HepG2 (cell line): Measurements from ENCODE around the gene NPBWR2. TPM values are rescaled to one million over a fixed set of nuclear protein-coding genes. Genes with fewer than 3 reads are reported as not detected.

Experiments
- ATAC-seq: fragments of 200-7000 bp; cut with Tn5 transposase; 3 replicates; pipeline ENCODE4 v1.9.1; 2020; ENCODE audit warnings: mild to moderate bottlenecking, moderate library complexity
- BruUV-seq: library from RNA; stranded (reverse); fragments of 400-500 nt; replicated peaks from 2 replicates; lab custom pipeline; 2021; lab: Mats Ljungman, UMichigan
- CTCF ChIA-PET: fragments of 300-600 bp; formaldehyde crosslinking; extraction: SDS; loops from one replicate; lab custom pipeline; 2021; ENCODE audit warnings: low total read pairs, inconsistent platforms, low intra/inter-chr PET ratio; lab: Yijun Ruan, JAX
- POLR2A ChIA-PET: fragments of 350-600 bp; sonication (Branson Sonifier 250); formaldehyde crosslinking; loops from one replicate; lab custom pipeline; 2020; ENCODE audit warnings: antibody characterized with exemption, inconsistent platforms; lab: Yijun Ruan, JAX
- DNase-seq: peaks from one replicate; pipeline ENCODE4 v3.0.0-alpha.2; 2015; ENCODE audit warnings: low spot score
- FAIRE-seq: peaks from 3 replicates; lab custom pipeline; 2011; peaks lifted over from hg19 to GRCh38; lab: Jason Lieb, UNC
- H2AFZ ChIP-seq: one replicate; pipeline ENCODE4 v1.6.1; 2011; ENCODE audit warnings: low read length, inconsistent platforms
- H3K27ac ChIP-seq: fragments of 300-600 bp; 3 replicates; pipeline ENCODE4 v1.8.0; 2011; ENCODE audit warnings: mixed run types, mild to moderate bottlenecking, mixed read lengths, low read length, inconsistent platforms; ENCODE audit not compliant: insufficient read depth; ENCODE audit errors: extremely low read length
- H3K27me3 ChIP-seq, 2 experiments: fragments of 200-600 bp in 1 of 2; 2 replicates in 1 of 2; 3 replicates in 1 of 2; pipeline versions ENCODE4 v1.6.0 to v1.8.0; 2011; ENCODE audit warnings: low read length in 2 of 2, mild to moderate bottlenecking in 2 of 2, moderate library complexity in 2 of 2, inconsistent platforms in 1 of 2; ENCODE audit not compliant: insufficient read depth in 2 of 2, control insufficient read depth in 1 of 2
- H3K36me3 ChIP-seq, 2 experiments: fragments of 200-600 bp in 1 of 2; replicated peaks in 1 of 2; 2 replicates in 1 of 2; 3 replicates in 1 of 2; pipeline versions ENCODE4 v1.5.1 to v1.8.0; 2011; ENCODE audit warnings: low read length in 2 of 2, inconsistent platforms in 1 of 2; ENCODE audit not compliant: insufficient read depth in 2 of 2, control insufficient read depth in 1 of 2
- H3K4me1 ChIP-seq: 2 replicates; pipeline ENCODE4 v1.5.1; 2012; ENCODE audit warnings: low read length, inconsistent platforms; ENCODE audit not compliant: insufficient read depth
- H3K4me2 ChIP-seq: 2 replicates; pipeline ENCODE4 v1.6.0; 2011; ENCODE audit warnings: low read depth, low read length, inconsistent platforms
- H3K4me3 ChIP-seq, 3 experiments: fragments of 200-600 bp in 1 of 3; sonication (generic), shearing (Covaris generic) in 1 of 3; replicated peaks in 1 of 3; 2 replicates each; pipeline ENCODE4 v1.5.1; 2011 to 2016; ENCODE audit warnings: low read length in 3 of 3, inconsistent platforms in 2 of 3, low read depth in 2 of 3, mild to moderate bottlenecking in 2 of 3, control low read depth in 1 of 3, mixed read lengths in 1 of 3; ENCODE audit not compliant: insufficient read depth in 1 of 3
- H3K79me2 ChIP-seq: one replicate; pipeline ENCODE4 v1.6.1; 2011; ENCODE audit warnings: low read length, inconsistent platforms; ENCODE audit not compliant: insufficient read depth
- H3K9ac ChIP-seq: 2 replicates; pipeline ENCODE4 v1.6.0; 2011; ENCODE audit warnings: mild to moderate bottlenecking, low read depth, low read length, inconsistent platforms; ENCODE audit not compliant: insufficient read depth
- H3K9me3 ChIP-seq: 2 replicates; pipeline ENCODE4 v1.5.1; 2012; ENCODE audit warnings: mild to moderate bottlenecking, low read length
- H4K20me1 ChIP-seq: 2 replicates; pipeline ENCODE4 v1.6.0; 2011; ENCODE audit warnings: inconsistent platforms, mild to moderate bottlenecking, low read length, moderate library complexity; ENCODE audit not compliant: insufficient read depth
- ATF2 ChIP-seq: sonication (generic); formaldehyde crosslinking; IDR thresholded peaks from 2 replicates; pipeline ENCODE4 v1.4.0; 2020; ENCODE audit warnings: missing genetic modification reagents
- DR1 ChIP-seq: sonication (generic); formaldehyde crosslinking; IDR thresholded peaks from 2 replicates; pipeline ENCODE4 v1.8.0; 2021; ENCODE audit warnings: mild to moderate bottlenecking, missing genetic modification reagents, inconsistent platforms
- ETS1 ChIP-seq: sonication (generic); formaldehyde crosslinking; IDR thresholded peaks from 2 replicates; pipeline ENCODE4 v1.4.0; 2020; ENCODE audit warnings: missing genetic modification reagents
- GATA4 ChIP-seq: sonication (generic); IDR thresholded peaks from 2 replicates; pipeline ENCODE4 v1.6.1; 2016; ENCODE audit warnings: antibody characterized with exemption, low read depth, borderline replicate concordance
- HNF4A ChIP-seq: sonication (generic); formaldehyde crosslinking; IDR thresholded peaks from 2 replicates; pipeline ENCODE4 v1.4.0; 2020; ENCODE audit warnings: missing genetic modification reagents
- NFE2L2 ChIP-seq: fragments of 150-350 bp; IDR thresholded peaks from 2 replicates; pipeline ENCODE4 v1.6.1; 2014; ENCODE audit warnings: low read length
- NPAS2 ChIP-seq: sonication (generic); formaldehyde crosslinking; IDR thresholded peaks from 2 replicates; pipeline ENCODE4 v1.8.0; 2022; ENCODE audit warnings: mild to moderate bottlenecking, missing genetic modification reagents, borderline replicate concordance
- POLR2G ChIP-seq: fragments of 200-400 bp; formaldehyde crosslinking; IDR thresholded peaks from 2 replicates; pipeline ENCODE4 v1.6.1; 2018; ENCODE audit warnings: mild to moderate bottlenecking, low read depth, low read length, moderate library complexity
- RAD21 ChIP-seq: fragments of 450-650 bp; formaldehyde crosslinking; IDR thresholded peaks from 2 replicates; pipeline ENCODE4 v1.5.0; 2020; ENCODE audit warnings: mild to moderate bottlenecking
- SETDB1 ChIP-seq: sonication (generic); formaldehyde crosslinking; IDR thresholded peaks from 2 replicates; pipeline ENCODE4 v1.5.1; 2020; ENCODE audit warnings: missing genetic modification reagents, mild to moderate bottlenecking, borderline replicate concordance
- ZBTB42 ChIP-seq: sonication (generic); formaldehyde crosslinking; IDR thresholded peaks from 2 replicates; pipeline ENCODE4 v1.5.0; 2020; ENCODE audit warnings: mild to moderate bottlenecking, missing genetic modification reagents
- ZFY ChIP-seq: sonication (generic); formaldehyde crosslinking; IDR thresholded peaks from 2 replicates; pipeline ENCODE4 v1.4.0; 2020; ENCODE audit warnings: missing genetic modification reagents
- ZMAT5 ChIP-seq: sonication (generic); formaldehyde crosslinking; IDR thresholded peaks from 2 replicates; pipeline ENCODE4 v1.5.0; 2020; ENCODE audit warnings: mild to moderate bottlenecking, low read depth, missing genetic modification reagents, borderline replicate concordance
- ZMYM3 ChIP-seq: sonication (generic); formaldehyde crosslinking; IDR thresholded peaks from 2 replicates; pipeline ENCODE4 v1.5.1; 2020; ENCODE audit warnings: mild to moderate bottlenecking, missing genetic modification reagents
- ZNF629 ChIP-seq: sonication (generic); formaldehyde crosslinking; conservative IDR thresholded peaks from 2 replicates; pipeline ENCODE4 v1.5.0; 2020; ENCODE audit warnings: missing genetic modification reagents
- ZNF691 ChIP-seq: sonication (generic); formaldehyde crosslinking; IDR thresholded peaks from 2 replicates; pipeline ENCODE4 v1.4.0; 2020; ENCODE audit warnings: missing genetic modification reagents, low read depth, mild to moderate bottlenecking, borderline replicate concordance
- WGBS: methylation state at CpG from one replicate; pipeline ENCODE4 v1.1.6; 2017; ENCODE audit warnings: low lambda C conversion rate; 5-methylcytosine and 5-hydroxymethylcytosine counted together
- in situ Hi-C: cut with HindIII; loops from 2 replicates; pipeline ENCODE4 v1.10.0; 2017; ENCODE audit warnings: low pct_unique_long_range_greater_than_20kb; ENCODE audit not compliant: extremely low pct_ligation_motif_present
- intact Hi-C: fragments of 100-400 bp; cut with micrococcal nuclease; formaldehyde crosslinking; loops from one replicate; pipeline ENCODE4 v1.10.0; 2022; ENCODE audit not compliant: unreplicated experiment
- polyA plus RNA-seq, 8 experiments: library from polyadenylated mRNA; depleted of rRNA in 3 of 8; stranded (reverse) in 7 of 8; unstranded in 1 of 8; fragments of >200 nt; fragmentation: Illumina TruSeq in 4 of 8; extraction: Trizol in 4 of 8; gene quantifications; 2 replicates each; pipeline versions ENCODE4 v1.2.1 to v1.2.3, GENCODE V29; 2011 to 2016; ENCODE audit warnings: low read depth in 4 of 8, missing spikeins in 1 of 8, mixed read lengths in 1 of 8; ENCODE audit not compliant: insufficient read depth in 1 of 8
- total RNA-seq, 5 experiments: library from RNA; depleted of rRNA; stranded (reverse); fragments of >200 nt; fragmentation: Illumina TruSeq; extraction: Trizol; gene quantifications; 2 replicates each; pipeline ENCODE4 v1.2.3, GENCODE V29; 2016; ENCODE audit warnings: low read depth in 1 of 5

The NPBWR2 gene
- total and polyA plus RNA-seq, 2 of the 13 experiments (the other 11 are each of a cell fraction or from before 2014, with no cell fraction given) = not detected

- Histone ChIP-seq H2AFZ (no peak overlapping the region), H4K20me1 (no peaks in the 10 kb centered on the region; the same call in 1 of the 2 replicates), H3K4me1 (peaks cover 11% of the 10 kb centered on the region), H3K9me3 (no peaks in the 10 kb centered on the region), H3K79me2 (no peaks in the 10 kb centered on the region), H3K27ac (no peak overlapping the region), H3K9ac (no peak overlapping the region)
- no peak for FAIRE-seq
- ChIA-PET CTCF (no interaction called here), POLR2A (no interaction called here)
- intact Hi-C loops = no loop called here
- TF ChIP-seq RAD21 = no peak
- TF ChIP-seq ZMAT5 (CRISPR knock-in tag) = no peak
- no peak for TF ChIP-seq ZFY (CRISPR knock-in tag)
- TF ChIP-seq, all 625 proteins: peak for 0
- Histone ChIP-seq H3K27me3 (peaks cover 26 to 46% of the 10 kb centered on the region in 2 experiments), H3K4me2 (no peak overlapping the region), H3K36me3 (no peaks in the 10 kb centered on the region), H3K4me3 (no peak overlapping the region)
- ATAC-seq = no peak
- in situ Hi-C loops = no loop called here
- no peak for DNase-seq
- 12% methylated on average over 4 of the region's 4 CpGs for whole genome bisulfite sequencing
- BruUV-seq = no TSS peak
Observed at GRCh38 chr20:64095455-64095854, 11.9 kb downstream of the NPBWR2 start.

DNA sequence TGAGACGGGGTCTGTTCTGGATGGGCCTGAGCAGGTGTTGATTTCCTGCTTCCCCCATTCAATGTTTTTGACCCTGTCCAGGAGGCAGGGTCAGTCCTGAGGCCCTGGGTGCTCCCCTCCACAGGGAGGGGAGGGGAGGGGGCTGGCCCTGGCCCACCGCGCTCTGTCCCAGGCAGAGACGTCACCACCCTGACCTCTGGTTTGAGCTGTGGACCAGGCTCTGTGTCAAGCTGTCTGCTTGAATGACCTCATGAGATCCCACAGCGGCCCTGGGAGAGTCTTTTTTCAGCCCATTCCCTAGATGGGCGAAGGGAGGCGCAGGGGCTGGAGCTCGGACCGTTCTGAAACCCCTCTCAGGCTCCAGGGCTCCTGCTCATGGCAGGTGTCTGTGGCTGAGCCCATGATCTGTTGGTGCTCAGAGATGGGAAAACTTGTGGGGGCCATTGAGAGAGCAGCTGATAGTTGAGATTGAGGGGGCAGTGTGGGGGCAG lies 14.3 kb downstream of the NPBWR2 start:
- peak; percentile 64 for DNase-seq
- Histone ChIP-seq H3K36me3 (no peaks in the 10 kb centered on the region), H3K4me2 (0 out of 2 replicates have a peak overlapping the region, but pooled peaks have one; percentile 1), H3K9ac (no peak overlapping the region), H3K79me2 (no peaks in the 10 kb centered on the region), H3K4me1 (peaks cover 11% of the 10 kb centered on the region), H4K20me1 (no peaks in the 10 kb centered on the region), H3K9me3 (no peaks in the 10 kb centered on the region), H3K4me3 (no peak overlapping the region), H3K27ac (no peak overlapping the region), H2AFZ (no peak overlapping the region), H3K27me3 (peaks cover 24 to 40% of the 10 kb centered on the region in 2 experiments)
- WGBS = 6% methylated on average over 9 of the region's 9 CpGs
- BruUV-seq = no TSS peak
- intact Hi-C loops = no loop called here
- POLR2A ChIA-PET = interaction anchor here (1.0 to 1.1 kb wide), 2 partner anchors 9 to 31 kb away, joined by 3 read pairs; partner anchors contain the start of gene TCEA2
- peak; percentile 82 for ATAC-seq
- in situ Hi-C loops = no loop called here
- FAIRE-seq = peak; percentile 73
- CTCF ChIA-PET = no interaction called here
- TF ChIP-seq ETS1 (CRISPR knock-in tag) = no peak
- peak; percentile 97 for TF ChIP-seq ZNF629 (CRISPR knock-in tag)
- no peak for TF ChIP-seq GATA4
- no peak for TF ChIP-seq ZBTB42
- peak; percentile 71 for TF ChIP-seq ZMYM3 (CRISPR knock-in tag)
- TF ChIP-seq HNF4A (CRISPR knock-in tag) = peak; percentile 17; the same call in 1 of the 2 replicates
- 0 out of 2 replicates have a peak, but pooled peaks have one; percentile 26 for TF ChIP-seq ATF2
- TF ChIP-seq SETDB1 (CRISPR knock-in tag) = no peak
- no peak for TF ChIP-seq NPAS2
- no peak for TF ChIP-seq DR1 (CRISPR knock-in tag)
- TF ChIP-seq NFE2L2 = no peak
- no peak for TF ChIP-seq POLR2G
- TF ChIP-seq ZNF691 (CRISPR knock-in tag) = no peak
